GM12875 (cell line): Measurements from ENCODE around the gene GNB5.

Experiments used
- H3K4me3 ChIP-seq: one replicate; pipeline ENCODE4 v1.5.1; 2011; ENCODE audit warnings: low read depth, low read length, control low read depth
- TF ChIP-seq, protein P1 (sequence below): IDR thresholded peaks from 2 replicates; pipeline ENCODE4 v1.5.1; 2011; ENCODE audit warnings: low read depth, mild to moderate bottlenecking, control low read depth, inconsistent platforms, low read length, moderate library complexity, borderline replicate concordance; ENCODE audit not compliant: insufficient read depth

The GNB5 gene

DNA sequence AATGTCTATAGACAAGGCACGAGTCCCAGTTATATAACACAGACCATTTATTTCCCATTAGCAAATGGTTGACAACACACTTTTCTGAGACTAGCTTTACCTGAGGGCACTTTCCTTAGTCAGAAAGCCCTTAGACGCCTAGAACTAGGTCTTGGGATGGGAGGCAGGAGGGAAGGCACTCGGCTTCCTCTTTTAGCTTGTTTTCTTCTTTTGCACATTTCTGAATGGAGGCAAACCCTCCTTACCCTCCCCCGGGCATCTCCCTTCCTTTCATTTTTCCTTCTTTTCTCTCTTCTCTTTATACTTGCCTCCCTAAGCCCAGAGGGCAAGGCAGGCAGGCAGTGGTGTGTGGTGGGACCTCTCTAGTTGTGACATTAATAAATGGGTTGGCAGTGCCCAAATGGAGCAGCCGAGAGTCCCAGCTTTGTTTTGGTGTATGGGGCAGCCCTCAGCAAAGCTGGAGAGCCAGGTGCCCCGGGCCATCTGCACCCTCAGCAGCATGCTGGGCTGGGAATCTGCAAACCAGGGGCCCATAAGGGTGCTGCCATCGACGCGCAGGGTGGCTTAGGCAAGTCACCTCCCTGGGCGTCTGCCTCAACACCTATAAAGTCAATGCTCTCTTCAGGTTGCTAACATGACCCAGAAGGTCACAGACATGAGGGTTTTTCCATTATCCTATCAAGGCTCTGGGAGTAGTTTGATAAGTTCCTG lies 57.5 kb downstream of the GNB5 start:
- TF ChIP-seq, protein P1, sequence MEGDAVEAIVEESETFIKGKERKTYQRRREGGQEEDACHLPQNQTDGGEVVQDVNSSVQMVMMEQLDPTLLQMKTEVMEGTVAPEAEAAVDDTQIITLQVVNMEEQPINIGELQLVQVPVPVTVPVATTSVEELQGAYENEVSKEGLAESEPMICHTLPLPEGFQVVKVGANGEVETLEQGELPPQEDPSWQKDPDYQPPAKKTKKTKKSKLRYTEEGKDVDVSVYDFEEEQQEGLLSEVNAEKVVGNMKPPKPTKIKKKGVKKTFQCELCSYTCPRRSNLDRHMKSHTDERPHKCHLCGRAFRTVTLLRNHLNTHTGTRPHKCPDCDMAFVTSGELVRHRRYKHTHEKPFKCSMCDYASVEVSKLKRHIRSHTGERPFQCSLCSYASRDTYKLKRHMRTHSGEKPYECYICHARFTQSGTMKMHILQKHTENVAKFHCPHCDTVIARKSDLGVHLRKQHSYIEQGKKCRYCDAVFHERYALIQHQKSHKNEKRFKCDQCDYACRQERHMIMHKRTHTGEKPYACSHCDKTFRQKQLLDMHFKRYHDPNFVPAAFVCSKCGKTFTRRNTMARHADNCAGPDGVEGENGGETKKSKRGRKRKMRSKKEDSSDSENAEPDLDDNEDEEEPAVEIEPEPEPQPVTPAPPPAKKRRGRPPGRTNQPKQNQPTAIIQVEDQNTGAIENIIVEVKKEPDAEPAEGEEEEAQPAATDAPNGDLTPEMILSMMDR: no peak
- H3K4me3 ChIP-seq: no peak overlapping the region

DNA sequence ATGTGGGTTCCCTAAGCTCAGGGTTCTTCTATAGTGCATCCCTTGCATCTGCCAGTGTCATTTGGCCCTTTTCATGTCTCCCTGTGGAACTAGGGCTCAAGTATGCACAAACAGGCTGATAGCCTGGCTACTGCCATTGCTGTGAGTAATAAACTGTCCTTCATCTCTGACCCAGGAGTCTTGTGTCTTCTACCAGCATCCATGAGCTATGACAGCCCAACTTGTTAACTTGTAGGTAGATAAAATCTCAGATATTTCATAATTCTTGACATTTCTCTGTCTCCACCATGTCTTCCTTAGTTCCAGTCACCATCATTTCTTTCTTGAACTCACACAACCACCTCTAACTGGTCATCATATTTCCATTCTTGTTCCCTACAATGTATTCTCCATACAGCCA lies 59.1 kb downstream of the GNB5 start:
- no peak overlapping the region for H3K4me3 ChIP-seq
- TF ChIP-seq, protein P1: no peak

DNA sequence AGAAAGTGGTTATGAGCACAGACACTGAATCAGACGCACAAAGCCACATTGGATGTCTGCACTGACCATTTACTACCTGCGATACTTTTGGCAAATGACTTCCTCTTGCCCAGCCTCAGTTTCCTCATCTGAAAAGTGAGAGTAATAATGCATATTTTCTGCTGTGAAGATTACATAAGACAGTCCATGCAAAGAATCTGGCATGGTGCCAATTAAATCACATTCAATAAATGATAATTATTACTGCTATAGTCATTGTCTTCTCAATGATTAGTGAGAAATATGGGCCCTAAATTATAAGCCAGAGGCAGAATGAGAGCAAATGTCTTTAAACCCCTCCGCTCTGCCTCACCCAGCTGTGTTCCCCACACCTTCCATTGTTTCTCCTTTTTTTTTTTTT lies 62.6 kb downstream of the GNB5 start:
- TF ChIP-seq, protein P1: no peak
- no peak overlapping the region for H3K4me3 ChIP-seq

DNA sequence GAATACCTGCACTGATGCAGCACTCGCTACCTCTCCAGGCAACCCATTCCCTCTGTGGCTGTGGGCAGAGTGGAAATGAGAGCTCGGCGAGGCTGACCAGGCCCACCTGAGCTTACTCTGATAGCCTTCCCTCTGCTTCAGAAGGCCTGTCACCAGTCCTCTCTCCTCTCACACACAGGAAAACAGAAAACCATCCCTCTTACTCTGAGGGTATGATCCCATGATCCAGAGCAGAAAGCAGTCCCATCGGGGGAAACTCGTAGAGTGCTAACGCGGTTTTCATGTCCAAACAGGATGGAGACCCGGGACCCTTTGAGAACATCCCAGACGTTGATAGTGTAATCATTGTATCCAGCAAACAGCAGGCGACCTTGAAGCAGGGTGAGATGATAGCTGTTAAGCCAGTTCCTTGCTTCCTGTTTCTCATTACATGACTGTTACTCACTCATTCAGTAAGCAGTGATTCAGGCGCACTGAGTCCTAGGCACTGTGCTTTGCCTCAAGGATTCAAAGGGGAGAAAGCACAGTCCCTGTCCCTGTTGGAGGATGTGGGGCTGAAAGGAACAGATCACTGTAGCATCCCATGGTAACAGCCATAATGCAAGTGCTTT lies 66.8 kb downstream of the GNB5 start:
- no peak overlapping the region for H3K4me3 ChIP-seq
- TF ChIP-seq, protein P1: no peak

DNA sequence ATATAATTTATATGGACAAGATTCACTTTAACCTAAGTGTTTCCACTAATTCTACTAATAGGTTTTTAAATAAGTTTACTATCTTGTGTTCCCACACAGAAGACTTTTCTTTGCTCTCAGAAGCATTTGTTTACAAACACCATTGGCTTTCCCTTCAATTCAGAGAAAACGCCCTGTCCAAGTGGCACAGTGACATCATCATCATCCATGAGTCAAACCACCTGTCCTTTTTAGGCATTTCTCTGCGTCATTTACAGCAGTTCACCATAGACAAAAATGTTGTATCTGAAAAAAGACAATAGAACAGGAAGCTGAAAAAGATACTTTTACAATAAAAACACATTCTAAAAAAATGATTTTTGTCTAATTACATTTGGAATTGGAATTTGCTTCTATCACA lies 69.3 kb downstream of the GNB5 start:
- TF ChIP-seq, protein P1: no peak
- no peak overlapping the region for H3K4me3 ChIP-seq

DNA sequence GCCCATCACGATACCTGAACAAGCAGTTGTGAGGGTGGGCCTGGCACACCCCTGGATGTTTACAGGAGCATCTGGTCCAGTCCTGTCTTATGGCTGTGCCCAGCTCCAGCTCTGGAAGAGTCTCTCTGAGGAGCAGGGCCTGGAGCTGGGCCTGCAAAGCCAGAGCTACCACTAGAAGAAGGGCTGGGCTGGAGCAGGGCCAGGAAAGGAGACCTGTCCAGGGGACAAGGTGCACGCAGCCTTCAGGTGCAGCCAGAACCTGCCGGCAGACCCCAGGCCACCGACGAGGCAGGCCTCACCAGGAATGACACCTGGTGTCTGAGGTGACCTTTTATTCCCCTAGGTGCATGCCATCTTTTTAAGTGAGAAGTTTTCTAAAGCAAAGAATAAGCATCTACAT lies 70.2 kb downstream of the GNB5 start:
- TF ChIP-seq, protein P1: no peak

DNA sequence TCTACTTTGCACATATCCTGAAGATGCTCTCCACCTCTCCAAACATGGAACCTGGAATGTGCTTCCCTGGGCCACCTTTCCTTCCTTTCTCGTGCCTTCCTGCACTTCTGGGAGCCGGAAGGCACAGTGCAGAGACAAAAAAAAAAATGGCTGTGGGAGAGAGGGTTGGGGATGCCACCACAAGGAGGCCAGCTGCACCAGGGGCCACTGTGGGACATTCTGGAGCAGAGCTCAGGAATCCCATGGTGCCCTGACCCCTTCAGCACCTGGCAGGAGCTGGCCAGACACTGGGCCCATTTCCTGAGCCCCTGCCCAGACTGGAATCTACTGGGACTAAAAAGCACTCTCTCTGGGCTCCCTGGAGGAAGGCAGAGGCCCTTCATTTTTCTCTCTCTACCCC lies 70.7 kb downstream of the GNB5 start:
- TF ChIP-seq, protein P1: no peak
- no peak overlapping the region for H3K4me3 ChIP-seq

More for the DNA sequence above, 70.2 kb downstream of the GNB5 start:
- H3K4me3 ChIP-seq: no peak overlapping the region
